Epithelial cell of prostate (primary cell): ENCODE results near the gene GMPR2.

Experiments
- DNase-seq: peaks from one replicate; pipeline ENCODE4 v3.0.0-alpha.2; 2011; ENCODE audit warnings: low read depth, low spot score
- H3K27ac ChIP-seq: fragments of 450-650 bp; 2 replicates; pipeline ENCODE4 v1.5.1; 2017; ENCODE audit warnings: mild to moderate bottlenecking

GMPR2 gene

DNA sequence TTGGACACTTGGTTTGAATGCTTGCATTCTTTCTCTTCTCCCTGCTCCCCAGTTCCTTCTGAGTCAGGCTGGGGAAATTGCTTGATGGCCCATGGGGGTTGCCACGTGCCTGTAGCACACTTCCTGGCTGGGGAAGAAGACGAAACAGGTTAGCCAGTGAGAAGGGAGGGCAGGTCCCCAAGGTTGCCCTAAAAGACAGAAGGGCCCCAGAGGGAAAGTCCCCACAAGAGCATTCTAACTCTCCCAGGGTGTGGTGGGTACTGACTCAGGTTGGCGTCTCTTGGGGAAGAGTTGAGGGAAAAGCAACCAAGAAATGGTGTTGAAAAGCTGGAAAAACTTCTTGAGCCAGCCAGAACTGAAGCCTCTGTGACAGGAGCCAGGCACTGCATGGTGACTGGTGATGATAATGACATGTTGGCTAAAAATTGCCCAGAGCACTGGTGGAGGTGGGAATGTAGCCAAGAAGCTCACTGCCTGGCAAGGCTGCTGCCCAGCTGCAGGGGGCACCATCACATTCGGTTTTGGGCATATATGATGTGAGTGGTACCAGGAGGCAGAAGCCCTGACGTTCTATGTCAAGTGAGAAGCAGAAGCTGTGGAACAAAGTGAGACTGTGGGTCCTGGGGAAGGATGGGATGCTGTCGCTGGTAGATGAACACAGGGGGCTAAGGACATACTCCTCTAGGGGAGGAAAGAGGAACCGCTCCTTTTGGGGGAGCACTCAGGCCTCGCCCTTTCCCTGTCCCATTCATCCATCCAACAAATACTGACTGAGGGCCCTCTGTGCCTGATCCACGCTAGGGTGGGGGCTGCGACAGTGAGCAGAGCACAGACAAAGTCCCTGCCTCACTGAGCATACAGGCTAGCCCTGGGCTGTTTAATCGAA is 46.8 kb downstream of the GMPR2 start:
- peak overlapping the region; percentile 84 for H3K27ac ChIP-seq
- peak; percentile 39 for DNase-seq

DNA sequence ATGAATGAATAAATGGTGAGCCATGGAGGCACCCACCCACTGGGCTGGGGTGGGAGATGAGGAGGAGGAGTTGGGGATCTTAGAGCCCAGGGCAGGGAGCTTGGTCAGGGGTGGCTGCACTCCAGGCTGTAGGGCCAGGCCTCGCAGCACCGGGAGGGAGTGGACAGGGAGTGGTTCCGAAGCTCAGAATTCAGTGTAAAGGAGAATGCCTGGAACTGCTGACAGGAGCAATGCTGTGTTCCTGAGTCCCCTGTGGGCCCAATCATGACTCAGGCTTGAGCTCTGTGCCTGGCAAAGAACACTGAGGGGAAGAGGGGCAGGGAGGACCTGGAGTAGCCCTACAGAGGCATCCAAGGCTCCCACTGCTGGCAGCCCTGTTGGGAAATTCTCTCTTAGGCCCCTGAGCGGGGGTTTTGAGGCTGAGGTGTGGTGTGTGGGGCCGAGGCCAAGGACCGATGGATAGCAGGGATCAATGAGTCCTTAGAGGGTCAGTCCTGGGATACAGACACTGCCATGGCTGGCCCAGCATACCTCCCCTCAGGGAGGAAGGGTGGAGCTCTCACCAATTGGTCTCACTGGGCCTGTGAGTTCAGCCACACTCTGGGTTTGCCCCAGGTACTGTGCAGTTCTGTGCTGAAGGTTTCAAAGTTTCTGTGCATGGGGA is 48.2 kb downstream of the GMPR2 start:
- H3K27ac ChIP-seq = peak overlapping the region; percentile 84
- DNase-seq = no peak

DNA sequence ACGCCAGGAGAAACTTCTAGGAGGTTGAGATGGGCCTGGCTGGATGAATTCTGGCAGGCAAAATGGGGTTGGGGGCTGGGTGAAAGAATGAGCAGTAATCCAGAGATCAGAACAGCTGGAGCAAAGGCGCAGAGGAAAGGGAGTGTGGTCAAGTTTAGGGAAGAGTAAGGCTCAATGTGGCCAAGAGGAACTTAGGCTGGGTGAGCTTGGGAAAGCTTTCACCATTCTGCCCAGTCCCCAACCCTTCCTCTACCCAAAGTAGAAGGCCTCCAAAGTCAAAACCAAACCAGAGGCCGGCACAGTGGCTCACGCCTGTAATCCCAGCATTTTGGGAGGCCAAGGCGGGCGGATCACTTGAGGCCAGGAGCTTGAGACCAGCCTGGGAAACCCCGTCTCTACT is 48.9 kb downstream of the GMPR2 start:
- H3K27ac ChIP-seq = peak overlapping the region; percentile 84
- no peak for DNase-seq

DNA sequence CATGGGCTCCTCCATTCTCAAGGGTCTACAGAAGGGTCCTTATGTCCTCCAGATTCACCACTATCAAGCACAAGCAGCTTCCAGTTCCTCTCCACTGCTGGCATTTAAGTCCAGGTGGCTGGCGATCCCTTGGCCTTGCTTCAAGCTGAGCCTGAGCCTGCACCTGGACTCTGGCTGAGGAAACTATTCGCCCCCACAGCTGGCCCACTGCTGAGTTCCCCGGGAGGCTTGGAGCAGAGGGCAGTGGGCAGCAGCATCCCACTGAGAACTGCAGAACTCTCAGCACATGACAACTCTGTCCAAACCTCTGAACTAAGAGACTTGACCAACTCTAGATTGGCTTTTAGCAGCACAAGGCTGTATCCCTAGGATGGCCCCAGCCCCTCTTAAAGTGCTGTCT is 50.0 kb downstream of the GMPR2 start:
- H3K27ac ChIP-seq = no peak overlapping the region
- DNase-seq = no peak

DNA sequence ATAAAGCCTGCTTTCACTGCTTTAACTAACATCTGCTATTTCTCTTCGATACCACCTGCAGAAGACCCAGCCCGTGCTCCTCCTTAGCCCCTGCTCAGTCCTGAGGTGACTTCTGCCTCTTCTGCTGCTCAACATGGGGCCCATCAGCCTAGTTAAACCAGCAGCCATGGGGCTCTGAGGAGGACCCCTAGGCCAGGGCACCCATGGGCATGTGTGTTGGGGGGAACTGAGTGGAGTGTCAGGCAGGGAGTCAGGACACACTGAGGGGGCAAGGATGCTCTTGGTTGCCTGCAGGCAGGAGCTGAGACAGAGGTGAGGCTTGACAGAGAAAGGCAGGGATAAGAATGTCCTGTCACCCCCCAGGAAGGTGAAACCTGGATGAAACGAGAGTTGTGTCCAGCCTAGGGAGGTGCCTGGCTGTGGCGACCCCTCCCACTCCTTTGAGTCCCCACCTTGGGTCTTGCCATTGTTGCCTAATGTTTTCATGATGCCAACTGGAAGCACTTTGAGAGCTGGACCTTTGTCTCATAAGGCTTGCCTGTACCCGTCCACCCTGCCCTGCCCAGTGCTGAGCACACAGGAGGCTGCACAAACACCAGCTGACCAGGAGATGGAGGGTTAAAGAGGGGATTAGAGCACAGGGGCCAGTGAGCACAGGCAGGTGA is 51.2 kb downstream of the GMPR2 start:
- H3K27ac ChIP-seq = peak overlapping the region; percentile 67
- DNase-seq = no peak

DNA sequence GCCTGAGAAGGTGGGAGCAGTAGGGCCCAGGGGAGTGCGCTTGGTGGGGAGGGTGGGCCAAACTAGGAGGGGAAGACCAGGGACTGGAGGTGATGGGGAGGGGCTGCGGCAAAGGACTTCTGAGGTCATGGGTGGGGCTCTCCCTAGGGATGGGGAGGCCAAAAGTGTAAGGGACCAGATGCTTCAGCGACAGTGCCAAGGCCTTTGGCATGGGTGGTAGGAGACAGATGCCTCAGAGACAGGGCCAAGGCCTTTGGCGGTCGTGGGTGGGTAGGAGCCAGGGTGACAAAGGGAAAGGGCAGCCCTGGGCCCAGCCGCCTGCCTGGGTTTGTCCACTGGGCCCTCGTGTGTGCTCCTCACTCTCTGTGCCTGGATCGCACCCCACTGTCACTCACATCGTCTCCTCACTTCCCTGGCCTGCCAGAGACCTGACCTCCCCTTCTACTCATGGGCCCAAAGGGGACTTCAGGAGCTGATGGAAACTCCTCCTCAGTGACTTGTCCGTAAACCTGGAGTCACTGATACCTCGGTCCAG is 51.8 kb downstream of the GMPR2 start:
- no peak for DNase-seq

DNA sequence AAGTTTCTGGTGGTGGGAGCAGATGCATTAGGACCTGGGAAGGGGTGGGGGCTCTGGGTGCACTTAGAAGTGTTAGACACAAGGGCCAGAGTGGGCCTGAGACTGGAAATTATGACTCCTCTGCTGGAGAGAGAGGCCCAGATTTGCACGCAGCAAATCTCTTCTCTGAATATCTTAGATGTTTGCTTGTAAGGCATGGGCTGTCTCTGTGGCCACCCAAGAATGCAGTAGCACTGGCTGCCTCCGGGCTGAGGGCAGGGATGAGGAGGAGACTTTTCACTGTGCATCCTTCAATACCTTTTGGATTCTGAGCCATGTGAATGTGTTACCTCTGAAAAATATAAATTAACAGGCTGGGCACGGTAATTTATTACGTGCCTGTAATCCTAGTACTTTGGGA is 52.6 kb downstream of the GMPR2 start:
- DNase-seq = no peak
- peak overlapping the region; percentile 67 for H3K27ac ChIP-seq

More for the DNA sequence above, 51.8 kb downstream of the GMPR2 start:
- peak overlapping the region; percentile 67 for H3K27ac ChIP-seq

DNA sequence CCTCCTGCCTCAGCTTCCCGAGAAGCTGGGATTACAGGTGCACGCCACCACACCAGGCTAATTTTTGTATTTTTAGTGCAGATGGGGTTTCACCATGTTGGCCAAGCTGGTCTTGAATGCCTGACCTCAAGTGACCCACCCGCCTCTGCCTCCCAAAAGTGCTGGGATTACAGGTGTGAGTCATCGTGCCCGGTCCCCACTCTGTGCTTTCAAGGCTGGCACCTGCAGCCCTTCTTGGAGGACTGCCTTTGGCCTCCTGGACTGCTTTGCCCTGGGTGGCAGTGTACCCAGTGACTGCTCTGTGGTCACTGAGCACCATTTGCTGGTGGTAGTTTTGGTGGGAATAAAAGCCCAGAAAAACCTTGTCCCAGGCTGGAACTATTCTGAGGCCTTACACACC is 54.3 kb downstream of the GMPR2 start:
- peak overlapping the region; percentile 4 for H3K27ac ChIP-seq
- no peak for DNase-seq
